ENCODE results near the gene ELAVL1.
A peak's percentile ranks its signal among the peaks of the same experiment; 100 is the strongest.
"Not testable (repeated sequence)": the region's sequence is repeated elsewhere in the genome, so short reads cannot be mapped to it uniquely, and the experiment has no call there.

The ELAVL1 gene

DNA sequence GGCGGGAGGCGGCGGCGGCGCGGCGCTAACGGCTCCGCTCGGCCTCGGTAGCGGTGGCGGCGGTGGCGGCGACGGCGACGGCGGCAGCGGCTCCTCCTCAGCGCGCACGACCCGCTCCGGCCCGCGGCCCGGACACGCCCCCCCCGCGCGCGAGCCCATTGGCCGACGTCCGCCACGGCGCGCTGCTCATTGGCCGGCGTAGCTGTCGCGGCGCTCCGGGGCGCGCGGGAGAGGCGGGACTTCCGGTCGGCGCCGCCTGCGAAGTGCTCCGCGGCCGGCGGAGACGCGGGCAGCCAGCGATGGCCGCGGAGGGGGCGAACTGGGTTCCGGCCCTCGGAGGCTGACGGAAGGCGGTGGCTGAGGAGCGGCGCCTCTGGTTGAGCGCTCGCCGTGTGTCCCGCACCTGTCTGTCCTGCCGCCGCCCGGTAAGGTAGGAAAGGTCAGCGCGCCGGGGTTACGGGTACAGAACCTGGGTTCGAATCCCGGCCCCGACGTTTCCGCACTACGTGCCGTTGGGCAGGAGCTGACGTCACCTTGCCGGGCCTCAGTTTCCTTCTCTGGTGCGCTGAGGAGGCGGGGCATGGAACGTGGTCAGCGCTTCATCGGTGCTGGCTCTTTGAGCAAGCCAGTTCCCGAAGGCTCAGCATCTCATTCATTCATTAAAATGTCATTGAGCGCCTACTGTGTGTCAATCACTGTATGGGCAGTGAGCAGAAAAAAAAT, at the start of gene ELAVL1:
ELAVL1 (minus strand) TSS at position 108 of the 723 bp plus-strand sequence. CDS start 13,826 bp downstream, outside the sequence.
- DNase-seq, result peak; percentile 91

GRCh38 chr19:8054169-8054568, 48.7 kb upstream of the ELAVL1 start:
- DNase-seq, result no peak

GRCh38 chr19:8052464-8052859, 47.0 kb upstream of the ELAVL1 start, which contains the start of gene CCL25:
Gene CCL25 (plus strand): TSS chr19:8052760. CDS start chr19:8053050, 290 bp downstream.
- DNase-seq, result no peak

GRCh38 chr19:8050274-8051096, 45.0 kb upstream of the ELAVL1 start:
- no peak for DNase-seq

DNA sequence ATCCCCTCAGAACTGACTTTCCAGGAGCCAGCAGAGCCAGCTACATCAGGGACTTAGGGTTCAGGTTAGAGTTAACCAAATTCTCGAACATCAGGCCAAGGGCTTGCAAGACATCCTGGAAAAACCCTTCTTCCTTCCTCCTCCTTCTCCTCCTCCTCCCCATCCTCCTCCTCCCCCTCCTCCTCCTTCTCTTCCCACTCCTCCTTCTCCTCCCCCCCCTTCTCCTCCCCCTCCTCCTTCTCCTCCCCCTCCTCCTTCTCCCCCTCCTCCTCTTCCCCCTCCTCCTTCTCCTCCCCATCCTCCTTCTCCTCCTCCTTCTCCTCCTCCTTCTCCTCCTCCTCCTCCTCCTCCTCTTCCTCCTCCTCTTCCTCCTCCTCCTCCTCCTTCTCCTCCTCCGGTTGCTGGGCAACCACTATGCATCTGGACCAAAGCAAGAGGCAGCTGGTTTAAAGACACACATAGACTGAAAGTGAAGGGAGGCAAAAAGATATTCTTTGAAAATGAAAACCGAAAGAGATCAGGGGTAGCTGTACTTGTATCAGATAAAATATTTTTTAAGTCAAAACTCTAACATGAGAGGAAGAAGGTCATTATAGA, 41.2 kb upstream of the ELAVL1 start:
- no peak for DNase-seq

GRCh38 chr19:8045872-8046568, 40.6 kb upstream of the ELAVL1 start:
- DNase-seq, result no peak

DNA sequence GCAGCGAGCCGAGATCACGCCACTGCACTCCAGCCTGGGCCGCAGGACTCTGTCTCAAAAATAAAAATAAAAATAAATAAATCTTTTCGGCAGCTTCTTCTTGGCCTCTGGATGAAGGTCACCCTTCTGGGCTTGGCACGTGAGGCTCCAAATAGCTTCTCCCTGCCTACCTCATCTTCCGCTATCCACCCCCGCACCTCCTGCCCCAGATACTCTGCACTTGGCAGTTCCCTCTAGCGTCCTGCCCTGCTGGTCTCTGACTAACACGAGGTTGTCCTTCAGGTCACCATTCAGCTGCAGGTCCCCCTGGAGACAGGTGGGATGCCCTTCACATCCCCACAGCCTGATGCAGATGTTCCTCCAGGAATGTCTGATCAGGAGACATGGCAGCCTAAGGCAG, 38.6 kb upstream of the ELAVL1 start:
- DNase-seq, result no peak

DNA sequence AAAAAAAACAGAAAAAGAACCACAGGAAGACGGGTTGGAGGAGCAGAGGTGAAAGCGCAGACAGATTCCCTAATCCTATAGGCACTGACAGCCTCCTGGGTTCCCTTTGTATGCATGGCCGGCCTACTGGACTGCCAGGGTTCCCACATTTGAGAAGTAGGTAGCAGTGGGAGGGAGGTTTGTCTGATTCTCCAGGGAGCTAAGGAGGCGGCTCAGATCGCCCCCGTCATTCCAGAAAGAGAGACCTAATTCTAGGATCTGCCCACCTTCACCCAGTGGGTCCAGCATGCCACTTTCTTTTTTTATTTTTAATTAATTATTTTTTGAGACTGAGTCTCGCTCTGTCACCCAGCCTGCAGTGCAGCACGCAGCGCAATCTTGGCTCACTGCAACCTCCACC, 37.5 kb upstream of the ELAVL1 start:
- DNase-seq, result no peak

DNA sequence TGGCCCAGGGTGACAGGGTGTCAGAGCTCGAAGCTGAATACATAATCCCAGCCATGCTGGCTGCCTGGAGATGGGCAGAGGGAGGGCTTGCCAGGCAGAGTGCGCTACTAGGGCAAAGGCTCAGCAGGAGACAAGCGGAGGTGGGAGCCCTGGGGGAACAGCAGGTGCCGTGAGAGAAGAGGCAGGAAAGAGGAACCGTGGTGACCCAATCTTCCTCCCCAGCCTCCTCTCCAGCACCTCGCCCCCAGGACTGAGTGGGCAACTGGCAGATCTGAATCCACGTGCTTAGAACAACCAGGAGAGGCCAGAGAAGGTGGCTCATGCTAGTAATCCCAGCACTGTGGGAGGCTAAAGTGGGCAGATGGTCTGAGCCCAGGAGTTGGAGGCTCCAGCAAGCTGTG, 36.1 kb upstream of the ELAVL1 start:
- DNase-seq, result no peak

- no peak for DNase-seq
Measured at GRCh38 chr19:8039231-8039630, 33.8 kb upstream of the ELAVL1 start.

GRCh38 chr19:8038815-8039214, 33.4 kb upstream of the ELAVL1 start:
- no peak for DNase-seq

GRCh38 chr19:8036434-8037099, 31.1 kb upstream of the ELAVL1 start:
- DNase-seq, result peak; percentile 51

GRCh38 chr19:8034178-8034525, 28.7 kb upstream of the ELAVL1 start:
- no peak for DNase-seq

GRCh38 chr19:8033287-8034177, 28.1 kb upstream of the ELAVL1 start:
- DNase-seq, result not testable (repeated sequence)

- no peak for DNase-seq
Measured at GRCh38 chr19:8030960-8031359, 25.5 kb upstream of the ELAVL1 start.

- no peak for DNase-seq
Measured at GRCh38 chr19:8028951-8029491, 23.6 kb upstream of the ELAVL1 start.

GRCh38 chr19:8025316-8025715, 19.9 kb upstream of the ELAVL1 start:
- DNase-seq, result no peak

DNA sequence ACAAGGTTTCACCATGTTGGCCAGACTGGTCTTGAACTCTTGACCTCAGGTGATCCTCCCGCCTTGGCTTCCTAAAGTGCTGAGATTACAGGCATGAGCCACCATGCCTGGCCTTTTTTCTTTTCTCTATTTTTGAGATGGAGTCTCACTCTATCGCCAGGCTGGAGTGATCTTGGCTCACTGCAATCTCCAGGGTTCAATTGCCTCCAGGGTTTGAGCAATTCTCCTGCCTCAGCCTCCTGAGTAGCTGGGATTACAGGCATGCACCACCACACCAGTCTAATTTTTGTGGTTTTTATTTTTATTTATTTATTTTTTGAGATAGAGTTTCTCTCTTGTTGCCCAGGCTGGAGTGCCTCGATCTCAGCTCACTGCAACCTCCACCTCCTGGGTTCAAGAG, 18.8 kb upstream of the ELAVL1 start:
- not testable (repeated sequence) for DNase-seq

- DNase-seq, result no peak
Measured at GRCh38 chr19:8023371-8023770, 17.9 kb upstream of the ELAVL1 start.

DNA sequence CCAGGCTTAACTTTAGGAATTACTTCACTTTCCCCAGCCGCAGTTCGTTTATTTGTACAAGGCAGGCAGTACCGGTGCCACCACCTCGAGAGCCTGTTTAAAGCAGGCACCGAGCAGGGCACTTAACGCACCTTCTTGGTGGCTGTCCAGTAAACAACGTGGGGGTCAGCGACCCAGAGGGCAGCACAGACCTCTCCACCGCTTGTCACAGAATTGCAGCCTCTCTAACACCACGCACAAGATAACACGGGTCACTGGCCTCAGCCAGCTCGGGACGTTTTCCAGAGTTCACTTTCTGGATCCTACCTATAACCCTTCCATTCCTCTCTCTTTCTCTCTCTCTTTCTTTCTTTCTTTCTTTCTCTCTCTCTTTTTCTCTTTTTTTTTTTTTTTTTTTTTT, 16.8 kb upstream of the ELAVL1 start:
- no peak for DNase-seq

DNA sequence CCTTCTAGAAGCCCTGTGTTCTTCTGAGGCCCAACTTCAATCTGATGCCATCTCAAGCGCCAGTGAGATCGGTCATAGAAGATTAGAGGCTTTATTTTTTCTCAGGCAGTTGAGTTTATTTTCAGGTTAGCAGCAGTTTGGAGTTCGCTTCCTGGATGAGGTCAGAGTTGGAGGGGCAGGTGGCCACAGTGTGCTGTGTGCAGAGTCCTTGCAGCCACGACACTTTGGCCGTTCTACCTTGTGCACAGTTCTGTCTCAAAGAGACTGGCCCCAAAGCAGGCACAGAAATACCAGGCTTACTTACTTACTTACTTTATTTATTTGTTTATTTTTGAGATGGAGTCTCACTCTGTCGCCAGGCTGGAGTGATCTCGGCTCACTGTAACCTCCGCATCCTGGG, 15.9 kb upstream of the ELAVL1 start:
- no peak for DNase-seq

Data from NCI-H1105 (cell line).